ENCODE measurements around the gene MYH1.
"Not testable (repeated sequence)": the region's sequence is repeated elsewhere in the genome, so short reads cannot be mapped to it uniquely, and the experiment has no call there.

The MYH1 gene

DNA sequence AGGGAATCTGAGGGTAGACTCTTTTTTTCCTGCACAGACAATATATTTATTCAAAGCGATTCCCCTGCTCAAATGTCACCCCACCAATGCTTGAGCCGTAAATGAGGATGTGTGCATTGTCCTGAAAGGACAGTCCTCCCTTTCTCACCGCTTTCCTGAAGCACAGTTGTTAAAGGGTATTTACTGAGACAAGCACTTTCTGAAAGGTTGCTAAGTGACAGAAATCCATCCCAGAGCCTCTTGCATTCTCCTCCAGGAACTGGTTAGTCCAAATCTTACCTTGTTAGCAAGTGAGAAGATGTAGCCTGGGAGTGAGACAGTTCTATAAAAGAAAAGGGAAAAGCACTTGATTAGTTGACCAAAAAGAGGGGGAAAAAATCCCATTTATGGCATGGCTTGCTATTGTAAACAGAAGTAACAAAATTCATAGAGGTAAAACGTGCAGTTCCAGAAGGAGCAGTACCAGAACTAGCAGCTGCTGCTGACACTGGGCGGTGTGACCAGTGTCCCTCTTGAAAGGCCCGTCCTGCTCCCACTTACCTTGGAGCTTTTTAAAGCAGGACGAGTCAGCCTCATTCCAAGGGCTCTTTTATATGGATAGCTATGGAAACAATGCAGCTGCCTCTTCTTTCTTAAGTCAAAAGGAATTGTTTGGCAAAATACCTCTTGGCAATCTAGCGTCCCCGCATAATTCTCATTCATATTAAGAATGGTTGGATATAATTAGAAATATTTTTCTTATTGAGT, 30.9 kb upstream of the MYH1 start, which contains the start of gene MYH2:
TSS of gene MYH2 (minus strand) at position 563 of the 747 bp plus-strand sequence. CDS start 1,738 bp downstream, outside the sequence.
- TF ChIP-seq, protein P1, sequence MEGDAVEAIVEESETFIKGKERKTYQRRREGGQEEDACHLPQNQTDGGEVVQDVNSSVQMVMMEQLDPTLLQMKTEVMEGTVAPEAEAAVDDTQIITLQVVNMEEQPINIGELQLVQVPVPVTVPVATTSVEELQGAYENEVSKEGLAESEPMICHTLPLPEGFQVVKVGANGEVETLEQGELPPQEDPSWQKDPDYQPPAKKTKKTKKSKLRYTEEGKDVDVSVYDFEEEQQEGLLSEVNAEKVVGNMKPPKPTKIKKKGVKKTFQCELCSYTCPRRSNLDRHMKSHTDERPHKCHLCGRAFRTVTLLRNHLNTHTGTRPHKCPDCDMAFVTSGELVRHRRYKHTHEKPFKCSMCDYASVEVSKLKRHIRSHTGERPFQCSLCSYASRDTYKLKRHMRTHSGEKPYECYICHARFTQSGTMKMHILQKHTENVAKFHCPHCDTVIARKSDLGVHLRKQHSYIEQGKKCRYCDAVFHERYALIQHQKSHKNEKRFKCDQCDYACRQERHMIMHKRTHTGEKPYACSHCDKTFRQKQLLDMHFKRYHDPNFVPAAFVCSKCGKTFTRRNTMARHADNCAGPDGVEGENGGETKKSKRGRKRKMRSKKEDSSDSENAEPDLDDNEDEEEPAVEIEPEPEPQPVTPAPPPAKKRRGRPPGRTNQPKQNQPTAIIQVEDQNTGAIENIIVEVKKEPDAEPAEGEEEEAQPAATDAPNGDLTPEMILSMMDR (IDR thresholded peaks at IDR 0.05; ENCODE audit: low read depth, low read length), result no peak
- in situ Hi-C loops (cut with HindIII; ENCODE audit: low sequenced_read_pairs), result no loop called here
- no peak within 1 kb of the TSS for H3K4me3 ChIP-seq (ENCODE audit: low read depth, low read length)
- DNase-seq (ENCODE audit: low read depth, low spot score), result no peak

DNA sequence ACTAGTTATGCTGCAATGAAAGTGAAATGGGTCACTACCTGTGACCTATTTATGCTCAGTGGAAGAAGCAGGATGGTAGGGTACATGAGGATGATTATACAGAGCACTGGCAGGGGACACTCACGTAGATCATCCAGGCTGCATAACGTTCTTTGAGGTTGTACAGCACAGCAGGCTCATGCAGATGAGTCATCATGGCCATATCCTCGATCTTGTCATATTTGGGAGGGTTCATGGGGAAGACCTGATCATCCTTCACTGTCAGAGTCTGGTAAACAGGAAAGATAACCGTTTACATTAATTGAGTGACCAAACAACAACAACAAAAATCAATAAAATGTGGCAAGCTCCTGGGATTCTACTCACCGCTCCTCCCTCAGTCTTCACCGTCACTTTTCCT, 29.0 kb upstream of the MYH1 start:
- no peak overlapping the region for H3K4me3 ChIP-seq (ENCODE audit: low read depth, low read length)
- no peak for DNase-seq (ENCODE audit: low read depth, low spot score)
- TF ChIP-seq, protein P1 (IDR thresholded peaks at IDR 0.05; ENCODE audit: low read depth, low read length), result no peak
- in situ Hi-C loops (cut with HindIII; ENCODE audit: low sequenced_read_pairs), result no loop called here

DNA sequence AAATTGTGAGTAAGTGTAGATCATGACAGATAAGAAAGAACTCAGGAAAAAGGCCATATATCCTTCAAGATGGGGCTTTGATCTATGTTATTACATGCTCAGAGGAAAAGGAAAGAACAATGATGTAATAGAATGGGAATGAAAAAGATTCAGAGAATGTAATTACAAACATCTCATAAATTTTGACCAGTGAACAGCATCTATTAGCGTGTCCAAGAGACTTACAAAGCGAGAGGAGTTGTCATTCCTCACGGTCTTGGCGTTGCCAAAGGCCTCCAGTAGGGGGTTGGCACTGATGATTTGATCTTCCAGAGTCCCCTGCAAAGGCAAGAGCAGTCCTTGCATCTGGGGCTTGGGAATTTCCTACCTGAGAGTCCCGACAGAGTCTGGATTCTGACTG, 25.1 kb upstream of the MYH1 start:
- DNase-seq (ENCODE audit: low read depth, low spot score); H3K4me3 ChIP-seq (ENCODE audit: low read depth, low read length); in situ Hi-C loops (cut with HindIII; ENCODE audit: low sequenced_read_pairs): not testable (repeated sequence)

DNA sequence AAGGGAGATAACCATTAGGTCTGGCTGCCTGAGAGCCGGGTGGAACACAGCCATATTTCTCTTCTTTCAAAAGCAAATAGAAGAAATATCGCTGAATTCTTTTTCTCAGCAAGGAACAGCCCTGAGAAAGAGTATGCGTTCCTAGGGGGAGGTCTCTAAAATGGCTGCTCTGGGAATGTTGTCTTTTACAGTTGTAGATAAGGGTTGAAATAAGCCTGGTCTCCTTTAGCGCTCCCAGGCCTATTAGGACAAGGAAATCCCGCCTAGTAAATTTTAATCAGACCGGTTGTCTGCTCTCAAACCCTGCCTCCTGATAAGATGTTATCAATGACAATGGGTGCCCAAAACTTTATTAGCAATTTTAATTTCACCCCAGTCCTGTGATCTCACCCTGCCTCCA, 22.8 kb upstream of the MYH1 start:
- DNase-seq (ENCODE audit: low read depth, low spot score); H3K4me3 ChIP-seq (ENCODE audit: low read depth, low read length); in situ Hi-C loops (cut with HindIII; ENCODE audit: low sequenced_read_pairs): not testable (repeated sequence)

DNA sequence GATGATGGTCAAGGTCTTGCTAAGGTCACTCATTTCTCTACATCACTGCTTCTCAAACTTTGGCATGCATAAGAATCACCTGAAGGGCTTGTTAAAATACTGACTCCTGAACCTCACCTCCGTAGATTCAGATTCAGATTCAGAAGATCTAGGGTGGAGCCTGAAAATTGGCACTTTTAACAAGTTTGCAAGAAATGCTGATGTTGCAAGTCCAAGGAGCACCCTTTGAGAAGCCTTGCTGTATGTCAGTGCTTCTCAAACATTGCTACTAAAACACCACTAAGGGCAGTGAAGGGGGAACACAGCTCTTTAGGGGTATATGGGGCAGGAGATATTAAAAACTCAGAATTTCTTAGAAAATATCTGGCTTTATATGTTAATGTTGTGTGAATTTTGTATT, 13.7 kb upstream of the MYH1 start:
- no peak overlapping the region for H3K4me3 ChIP-seq (ENCODE audit: low read depth, low read length)
- in situ Hi-C loops (cut with HindIII; ENCODE audit: low sequenced_read_pairs), result no loop called here
- TF ChIP-seq, protein P1 (IDR thresholded peaks at IDR 0.05; ENCODE audit: low read depth, low read length), result no peak
- DNase-seq (ENCODE audit: low read depth, low spot score), result no peak

DNA sequence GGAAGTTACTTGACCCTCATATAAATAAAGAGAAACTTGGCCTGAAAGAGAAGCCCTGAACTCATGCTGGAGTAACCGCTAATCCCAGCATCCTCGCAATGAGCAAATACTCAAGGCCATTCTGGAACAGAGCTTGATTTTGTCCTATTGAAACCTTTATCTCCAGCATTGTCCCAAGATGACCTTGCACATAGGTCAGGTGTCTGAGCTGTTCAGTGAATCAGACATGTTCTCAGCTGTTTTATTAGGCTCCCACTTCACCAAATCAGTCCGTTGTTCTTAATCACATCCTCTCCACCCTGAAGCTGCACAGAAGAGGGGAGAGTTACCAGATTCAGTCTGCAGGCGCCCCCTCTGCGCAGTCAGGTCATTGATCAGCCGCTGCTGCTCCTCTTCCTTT, 9.1 kb upstream of the MYH1 start:
- no peak for DNase-seq (ENCODE audit: low read depth, low spot score)
- H3K4me3 ChIP-seq (ENCODE audit: low read depth, low read length), result no peak overlapping the region
- in situ Hi-C loops (cut with HindIII; ENCODE audit: low sequenced_read_pairs), result no loop called here
- TF ChIP-seq, protein P1 (IDR thresholded peaks at IDR 0.05; ENCODE audit: low read depth, low read length), result no peak

DNA sequence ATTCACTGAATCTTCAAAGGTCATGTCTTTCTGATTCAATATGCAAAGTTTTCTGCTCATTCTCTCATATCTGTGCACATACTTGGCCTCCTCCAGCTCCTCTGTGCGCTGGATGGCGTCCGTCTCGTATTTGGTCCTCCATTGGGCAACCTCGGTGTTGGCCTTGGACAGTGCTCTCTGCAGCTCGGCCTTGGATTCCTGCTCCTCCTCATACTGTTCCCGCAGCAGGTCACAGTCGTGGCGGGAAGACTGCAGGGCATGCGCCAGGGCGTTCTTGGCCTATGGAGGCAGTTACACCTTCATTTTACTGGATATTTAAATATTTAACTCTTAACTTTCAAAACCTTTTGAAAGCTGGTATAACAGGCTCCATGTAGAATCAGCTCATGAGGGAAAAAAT, 8.2 kb upstream of the MYH1 start:
- DNase-seq (ENCODE audit: low read depth, low spot score), result no peak
- H3K4me3 ChIP-seq (ENCODE audit: low read depth, low read length), result no peak overlapping the region
- TF ChIP-seq, protein P1 (IDR thresholded peaks at IDR 0.05; ENCODE audit: low read depth, low read length), result no peak
- in situ Hi-C loops (cut with HindIII; ENCODE audit: low sequenced_read_pairs), result no loop called here
